ENCODE results near the gene LAMB3. TPM values are rescaled to one million over a fixed set of nuclear protein-coding genes. Genes with fewer than 3 reads are reported as not detected.

Gene LAMB3
- total RNA-seq, 1 donor from 2014 or later, result not detected

- H3K27me3 Mint-ChIP-seq (ENCODE audit: low read depth), result peaks cover 6% of the 10 kb centered on the region
- TF ChIP-seq, protein P1, sequence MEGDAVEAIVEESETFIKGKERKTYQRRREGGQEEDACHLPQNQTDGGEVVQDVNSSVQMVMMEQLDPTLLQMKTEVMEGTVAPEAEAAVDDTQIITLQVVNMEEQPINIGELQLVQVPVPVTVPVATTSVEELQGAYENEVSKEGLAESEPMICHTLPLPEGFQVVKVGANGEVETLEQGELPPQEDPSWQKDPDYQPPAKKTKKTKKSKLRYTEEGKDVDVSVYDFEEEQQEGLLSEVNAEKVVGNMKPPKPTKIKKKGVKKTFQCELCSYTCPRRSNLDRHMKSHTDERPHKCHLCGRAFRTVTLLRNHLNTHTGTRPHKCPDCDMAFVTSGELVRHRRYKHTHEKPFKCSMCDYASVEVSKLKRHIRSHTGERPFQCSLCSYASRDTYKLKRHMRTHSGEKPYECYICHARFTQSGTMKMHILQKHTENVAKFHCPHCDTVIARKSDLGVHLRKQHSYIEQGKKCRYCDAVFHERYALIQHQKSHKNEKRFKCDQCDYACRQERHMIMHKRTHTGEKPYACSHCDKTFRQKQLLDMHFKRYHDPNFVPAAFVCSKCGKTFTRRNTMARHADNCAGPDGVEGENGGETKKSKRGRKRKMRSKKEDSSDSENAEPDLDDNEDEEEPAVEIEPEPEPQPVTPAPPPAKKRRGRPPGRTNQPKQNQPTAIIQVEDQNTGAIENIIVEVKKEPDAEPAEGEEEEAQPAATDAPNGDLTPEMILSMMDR (conservative IDR thresholded peaks at IDR 0.05), result no peak
- no peaks in the 10 kb centered on the region for H3K4me1 Mint-ChIP-seq
- no peak for DNase-seq (ENCODE audit: low read depth, low spot score)
- no peak overlapping the region for H3K4me3 Mint-ChIP-seq
- H3K27ac Mint-ChIP-seq (ENCODE audit: unreplicated experiment), result no peak overlapping the region
- H3K9me3 Mint-ChIP-seq, result no peaks in the 10 kb centered on the region
- no peaks in the 10 kb centered on the region for H3K36me3 Mint-ChIP-seq (ENCODE audit: low read depth)
Observed at GRCh38 chr1:209618291-209618690, 33.9 kb downstream of the LAMB3 start.

GRCh38 chr1:209617755-209618154 lies 34.5 kb downstream of the LAMB3 start:
- H3K27me3 Mint-ChIP-seq (ENCODE audit: low read depth), result peaks cover 4% of the 10 kb centered on the region
- H3K4me1 Mint-ChIP-seq, result no peaks in the 10 kb centered on the region
- DNase-seq (ENCODE audit: low read depth, low spot score), result no peak
- H3K36me3 Mint-ChIP-seq (ENCODE audit: low read depth), result no peaks in the 10 kb centered on the region
- no peaks in the 10 kb centered on the region for H3K9me3 Mint-ChIP-seq
- no peak overlapping the region for H3K27ac Mint-ChIP-seq (ENCODE audit: unreplicated experiment)
- no peak overlapping the region for H3K4me3 Mint-ChIP-seq
- TF ChIP-seq, protein P1 (conservative IDR thresholded peaks at IDR 0.05), result no peak

DNA sequence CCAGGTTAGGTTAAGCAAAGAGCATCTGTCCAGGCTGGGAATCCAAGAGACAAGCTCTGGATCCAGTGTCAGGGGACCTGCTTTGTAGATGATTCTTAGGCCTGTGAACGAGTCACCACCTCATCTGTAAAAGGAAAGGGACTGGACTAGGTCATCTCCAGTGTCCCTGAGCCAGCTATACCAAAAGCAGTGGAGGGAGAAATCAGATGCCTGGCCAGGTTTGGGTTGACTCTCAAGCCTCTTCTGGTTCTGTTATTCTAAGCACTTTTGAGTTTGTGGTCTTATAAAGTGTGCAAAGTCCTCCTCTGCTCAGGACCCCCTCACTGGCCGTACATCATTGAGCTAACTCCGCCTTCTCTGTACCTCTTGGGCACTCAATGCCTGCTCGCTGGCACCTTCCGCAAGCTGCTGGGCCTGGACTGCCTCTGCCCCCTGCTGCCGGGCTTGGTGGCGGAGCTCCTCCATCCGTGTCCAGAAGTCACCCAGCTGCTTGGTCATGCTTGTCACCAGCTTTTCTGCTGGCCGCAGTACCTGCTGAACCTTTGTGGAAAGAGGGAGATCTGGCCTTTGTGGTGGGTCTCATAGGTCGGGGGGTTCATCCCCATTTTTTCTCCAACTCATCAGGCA lies 35.1 kb downstream of the LAMB3 start:
- Mint-ChIP-seq H3K4me3 (no peak overlapping the region), H3K9me3 (no peaks in the 10 kb centered on the region), H3K36me3 (ENCODE audit: low read depth) (no peaks in the 10 kb centered on the region), H3K27me3 (ENCODE audit: low read depth) (peaks cover 4% of the 10 kb centered on the region), H3K4me1 (no peaks in the 10 kb centered on the region), H3K27ac (ENCODE audit: unreplicated experiment) (no peak overlapping the region)
- TF ChIP-seq, protein P1 (conservative IDR thresholded peaks at IDR 0.05), result no peak
- no peak for DNase-seq (ENCODE audit: low read depth, low spot score)

GRCh38 chr1:209616366-209617046 lies 35.7 kb downstream of the LAMB3 start:
- Mint-ChIP-seq H3K27ac (ENCODE audit: unreplicated experiment) (no peak overlapping the region), H3K9me3 (no peaks in the 10 kb centered on the region), H3K36me3 (ENCODE audit: low read depth) (no peaks in the 10 kb centered on the region), H3K4me1 (no peaks in the 10 kb centered on the region), H3K27me3 (ENCODE audit: low read depth) (peaks cover 4% of the 10 kb centered on the region), H3K4me3 (no peak overlapping the region)
- TF ChIP-seq, protein P1 (conservative IDR thresholded peaks at IDR 0.05), result no peak
- DNase-seq (ENCODE audit: low read depth, low spot score), result no peak

DNA sequence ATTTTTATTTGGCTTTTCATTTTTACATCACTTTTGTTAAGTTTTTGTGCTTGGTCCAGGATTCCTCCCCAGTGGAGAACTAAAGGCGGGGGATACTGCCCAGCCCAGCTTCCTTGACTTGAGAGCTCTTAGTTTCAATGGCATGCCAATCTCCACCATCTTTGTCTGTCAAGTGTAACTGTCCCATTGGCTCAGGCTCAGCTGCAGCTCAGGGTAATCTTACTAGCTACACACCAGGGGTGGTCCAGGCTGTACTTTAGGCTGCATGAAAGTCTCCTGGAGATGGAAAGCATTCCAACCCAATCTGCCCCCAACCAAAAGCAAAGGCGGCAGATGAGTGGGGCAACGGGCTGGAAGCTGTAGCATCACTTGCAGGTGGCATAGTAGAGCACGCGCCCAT lies 37.3 kb downstream of the LAMB3 start:
- Mint-ChIP-seq H3K27me3 (ENCODE audit: low read depth) (peaks cover 4% of the 10 kb centered on the region), H3K27ac (ENCODE audit: unreplicated experiment) (no peak overlapping the region), H3K4me3 (no peak overlapping the region), H3K4me1 (no peaks in the 10 kb centered on the region), H3K9me3 (no peaks in the 10 kb centered on the region), H3K36me3 (ENCODE audit: low read depth) (no peaks in the 10 kb centered on the region)
- TF ChIP-seq, protein P1 (conservative IDR thresholded peaks at IDR 0.05), result no peak
- DNase-seq (ENCODE audit: low read depth, low spot score), result no peak

Measured in neural crest cell (in vitro differentiated cells).